Cardiac muscle cell (in vitro differentiated cells and primary cell): ENCODE results near the gene COPZ2. TPM values are rescaled to one million over a fixed set of nuclear protein-coding genes. Genes with fewer than 3 reads are reported as not detected.
"Not testable (repeated sequence)": the region's sequence is repeated elsewhere in the genome, so short reads cannot be mapped to it uniquely, and the experiment has no call there.

ENCODE experiments used
- DNase-seq, 2 donors: peaks; one replicate each; pipeline versions ENCODE4 v3.0.0 to v3.0.0-alpha.2; 2010 to 2017; ENCODE audit warnings: low read depth in 1 of 2, low spot score in 1 of 2
- H3K27ac ChIP-seq: fragments of 200-600 bp; sonication (generic); 2 replicates; pipeline ENCODE4 v1.5.1; 2016
- H3K27me3 ChIP-seq: fragments of 200-600 bp; sonication (generic); 2 replicates; pipeline ENCODE4 v1.6.0; 2016; ENCODE audit warnings: control low read depth
- H3K36me3 ChIP-seq: fragments of 200-600 bp; sonication (generic); 2 replicates; pipeline ENCODE4 v1.5.1; 2016; ENCODE audit warnings: control low read depth
- H3K4me1 ChIP-seq: fragments of 200-600 bp; sonication (generic); 2 replicates; pipeline ENCODE4 v1.8.1; 2017; ENCODE audit warnings: low read depth, mild to moderate bottlenecking, mixed run types
- H3K4me3 ChIP-seq: fragments of 200-600 bp; sonication (generic); 2 replicates; pipeline ENCODE4 v1.5.1; 2016; ENCODE audit warnings: mild to moderate bottlenecking
- H3K9me3 ChIP-seq: fragments of 200-600 bp; sonication (generic); 2 replicates; pipeline ENCODE4 v1.5.1; 2017; ENCODE audit warnings: low read depth, mild to moderate bottlenecking, control low read depth
- CTCF ChIP-seq: IDR thresholded peaks from 2 replicates; pipeline ENCODE4 v1.5.1; 2012; ENCODE audit warnings: low read depth, mild to moderate bottlenecking, low read length
- polyA plus RNA-seq: library from polyadenylated mRNA; unstranded; fragments of >200 nt; fragmentation: Nextera tagmentation; extraction: Ambion mirVana; gene quantifications from 2 replicates; pipeline ENCODE4 v1.2.1, GENCODE V29; 2016
- total RNA-seq: library from RNA; depleted of rRNA; stranded (reverse); fragments of >200 nt; gene quantifications from 2 replicates; pipeline ENCODE4 v1.2.3, GENCODE V29; 2016

The COPZ2 gene
- total and polyA plus RNA-seq, 2 experiments from 2014 or later: 14.4 to 36.1 TPM

GRCh38 chr17:48036693-48037035 is 933 bp downstream of the COPZ2 start:
- no peak for DNase-seq
- Histone ChIP-seq H3K27ac (no peak overlapping the region), H3K36me3 (no peaks in the 10 kb centered on the region), H3K27me3 (peaks cover 29% of the 10 kb centered on the region), H3K4me1 (peaks cover 5% of the 10 kb centered on the region), H3K4me3 (peak overlapping the region; percentile 38), H3K9me3 (no peaks in the 10 kb centered on the region)
- TF ChIP-seq CTCF: no peak

- H3K27me3 ChIP-seq: peaks cover 29% of the 10 kb centered on the region
- DNase-seq, H3K4me3 ChIP-seq, H3K27ac ChIP-seq, H3K4me1 ChIP-seq, H3K36me3 ChIP-seq, H3K9me3 ChIP-seq: not testable (repeated sequence)
Measured at GRCh38 chr17:48034734-48035133, 2.9 kb downstream of the COPZ2 start.

- H3K4me3 ChIP-seq: no peak overlapping the region
- no peaks in the 10 kb centered on the region for H3K9me3 ChIP-seq
- DNase-seq: no peak
- H3K4me1 ChIP-seq: no peaks in the 10 kb centered on the region
- peaks cover 11% of the 10 kb centered on the region for H3K27me3 ChIP-seq
- no peaks in the 10 kb centered on the region for H3K36me3 ChIP-seq
- H3K27ac ChIP-seq: no peak overlapping the region
- TF ChIP-seq CTCF: no peak
Measured at GRCh38 chr17:48031966-48032365, 5.6 kb downstream of the COPZ2 start.

- Histone ChIP-seq H3K27me3 (no peaks in the 10 kb centered on the region), H3K9me3 (no peaks in the 10 kb centered on the region), H3K36me3 (no peaks in the 10 kb centered on the region), H3K4me1 (peaks cover 3% of the 10 kb centered on the region), H3K4me3 (no peak overlapping the region), H3K27ac (no peak overlapping the region)
- no peak for TF ChIP-seq CTCF
- peak in 1 of 2 donors; percentile 49 for DNase-seq
Measured at GRCh38 chr17:48030531-48030930, 7.1 kb downstream of the COPZ2 start.

GRCh38 chr17:48028736-48029135 is 8.9 kb downstream of the COPZ2 start:
- DNase-seq: no peak
- Histone ChIP-seq H3K27ac (no peak overlapping the region), H3K4me3 (no peak overlapping the region), H3K36me3 (no peaks in the 10 kb centered on the region), H3K4me1 (peaks cover 3% of the 10 kb centered on the region), H3K27me3 (peaks cover 10% of the 10 kb centered on the region), H3K9me3 (no peaks in the 10 kb centered on the region)
- TF ChIP-seq CTCF: no peak

- TF ChIP-seq CTCF: no peak
- no peaks in the 10 kb centered on the region for H3K9me3 ChIP-seq
- no peaks in the 10 kb centered on the region for H3K36me3 ChIP-seq
- peaks cover 16% of the 10 kb centered on the region for H3K27me3 ChIP-seq
- peaks cover 3% of the 10 kb centered on the region for H3K4me1 ChIP-seq
- no peak for DNase-seq
- no peak overlapping the region for H3K4me3 ChIP-seq
- H3K27ac ChIP-seq: no peak overlapping the region
Measured at GRCh38 chr17:48027322-48027981, 10.1 kb downstream of the COPZ2 start.
